Neural progenitor cell (in vitro differentiated cells): ENCODE results near the gene SH3BP2. TPM values are rescaled to one million over a fixed set of nuclear protein-coding genes. Genes with fewer than 3 reads are reported as not detected.

Experiments used
- DNase-seq: peaks from one replicate; pipeline ENCODE4 v3.0.0-alpha.2; 2016; ENCODE audit warnings: low spot score
- H2AFZ ChIP-seq: fragments of 200-600 bp; sonication (generic); replicated peaks from 2 replicates; pipeline ENCODE4 v1.6.1; 2016; ENCODE audit warnings: antibody characterized with exemption
- H3F3A ChIP-seq: fragments of 200-600 bp; sonication (generic); 2 replicates; pipeline ENCODE4 v1.6.1; 2016; ENCODE audit warnings: antibody characterized with exemption, low read depth
- H3K27ac ChIP-seq: fragments of 200-600 bp; sonication (generic); 2 replicates; pipeline ENCODE4 v1.5.1; 2016; ENCODE audit warnings: mild to moderate bottlenecking
- H3K27me3 ChIP-seq: fragments of 200-600 bp; sonication (generic); 2 replicates; pipeline ENCODE4 v1.6.1; 2016; ENCODE audit warnings: mild to moderate bottlenecking, moderate library complexity
- H3K36me3 ChIP-seq: fragments of 200-600 bp; sonication (generic); 2 replicates; pipeline ENCODE4 v1.5.1; 2016
- H3K4me1 ChIP-seq: fragments of 200-600 bp; sonication (generic); 2 replicates; pipeline ENCODE4 v1.6.1; 2016; ENCODE audit warnings: mixed run types
- H3K4me2 ChIP-seq: fragments of 200-600 bp; sonication (generic); 2 replicates; pipeline ENCODE4 v1.6.1; 2016
- H3K4me3 ChIP-seq: fragments of 200-600 bp; sonication (generic); 2 replicates; pipeline ENCODE4 v1.5.1; 2016
- H3K79me2 ChIP-seq: fragments of 200-600 bp; sonication (generic); 2 replicates; pipeline ENCODE4 v1.6.1; 2016; ENCODE audit warnings: low read depth
- H3K9ac ChIP-seq: fragments of 200-600 bp; sonication (generic); 2 replicates; pipeline ENCODE4 v1.6.1; 2016
- H3K9me3 ChIP-seq: fragments of 200-600 bp; sonication (generic); 2 replicates; pipeline ENCODE4 v1.5.1; 2016; ENCODE audit warnings: low read depth
- H4K20me1 ChIP-seq: fragments of 200-600 bp; sonication (generic); 2 replicates; pipeline ENCODE4 v1.6.1; 2016; ENCODE audit warnings: low read depth
- H3K27ac Mint-ChIP-seq: 3 replicates; pipeline ENCODE4 v1.8.0; 2021; ENCODE audit warnings: mixed read lengths
- H3K27me3 Mint-ChIP-seq: 2 replicates; pipeline ENCODE4 v1.8.0; 2022; ENCODE audit warnings: low read depth, mild to moderate bottlenecking, inconsistent platforms, moderate library complexity, mixed read lengths; ENCODE audit not compliant: insufficient read depth
- H3K36me3 Mint-ChIP-seq: 3 replicates; pipeline ENCODE4 v1.8.0; 2021; ENCODE audit warnings: mixed read lengths
- H3K4me1 Mint-ChIP-seq: 3 replicates; pipeline ENCODE4 v1.8.0; 2021; ENCODE audit warnings: mixed read lengths
- H3K4me3 Mint-ChIP-seq: 3 replicates; pipeline ENCODE4 v1.8.0; 2021; ENCODE audit warnings: mild to moderate bottlenecking, moderate library complexity, mixed read lengths
- H3K9me3 Mint-ChIP-seq: 3 replicates; pipeline ENCODE4 v1.8.0; 2020; ENCODE audit warnings: mixed read lengths
- CTCF ChIP-seq: fragments of 200-600 bp; sonication (generic); IDR thresholded peaks from 2 replicates; pipeline ENCODE4 v1.5.1; 2017; ENCODE audit warnings: antibody characterized with exemption, mild to moderate bottlenecking
- EZH2 ChIP-seq: fragments of 200-600 bp; sonication (generic); IDR thresholded peaks from 2 replicates; pipeline ENCODE4 v1.6.1; 2017; ENCODE audit warnings: antibody characterized with exemption, mild to moderate bottlenecking, moderate library complexity
- EZH2phosphoT487 ChIP-seq: fragments of 200-600 bp; sonication (generic); IDR thresholded peaks from 2 replicates; pipeline ENCODE4 v1.6.1; 2017; ENCODE audit warnings: antibody characterized with exemption
- total RNA-seq: library from RNA; depleted of rRNA; stranded (reverse); fragments of >200 nt; gene quantifications from 2 replicates; pipeline ENCODE4 v1.2.3, GENCODE V29; 2015; ENCODE audit warnings: low replicate concordance

Gene SH3BP2
- total RNA-seq, 1 donor from 2014 or later, result 11.8 TPM

GRCh38 chr4:2811830-2812611 lies 19.1 kb downstream of the SH3BP2 start:
- peaks cover 6% of the 10 kb centered on the region for H3K27me3 ChIP-seq
- H3F3A ChIP-seq, result peaks cover 8% of the 10 kb centered on the region
- H3K36me3 ChIP-seq, result no peaks in the 10 kb centered on the region
- DNase-seq, result peak; percentile 43
- H2AFZ ChIP-seq, result no peak overlapping the region
- no peak overlapping the region for H3K4me3 ChIP-seq
- H3K4me1 ChIP-seq, result peaks cover 22% of the 10 kb centered on the region
- peaks cover 16% of the 10 kb centered on the region for H3K27me3 Mint-ChIP-seq
- peak overlapping the region; percentile 10 for H3K4me2 ChIP-seq
- no peaks in the 10 kb centered on the region for H3K79me2 ChIP-seq
- H3K27ac ChIP-seq, result no peak overlapping the region
- peaks cover 11% of the 10 kb centered on the region for H3K9me3 Mint-ChIP-seq
- H3K9ac ChIP-seq, result no peak overlapping the region
- peaks cover 46% of the 10 kb centered on the region for H3K4me1 Mint-ChIP-seq
- TF ChIP-seq CTCF (no peak), EZH2 (no peak), EZH2phosphoT487 (no peak)
- peak overlapping the region; percentile 33 for H3K4me3 Mint-ChIP-seq
- H4K20me1 ChIP-seq, result no peaks in the 10 kb centered on the region
- H3K36me3 Mint-ChIP-seq, result no peaks in the 10 kb centered on the region
- H3K9me3 ChIP-seq, result peaks cover 3% of the 10 kb centered on the region
- peak overlapping the region; percentile 94 for H3K27ac Mint-ChIP-seq

GRCh38 chr4:2812612-2813354 lies 19.9 kb downstream of the SH3BP2 start:
- Mint-ChIP-seq H3K27me3 (peaks cover 16% of the 10 kb centered on the region), H3K4me1 (peaks cover 46% of the 10 kb centered on the region), H3K9me3 (peaks cover 13% of the 10 kb centered on the region), H3K27ac (peak overlapping the region; percentile 53), H3K36me3 (no peaks in the 10 kb centered on the region), H3K4me3 (no peak overlapping the region)
- no peaks in the 10 kb centered on the region for H3K79me2 ChIP-seq
- no peak overlapping the region for H2AFZ ChIP-seq
- H3K4me3 ChIP-seq, result no peak overlapping the region
- H3K27ac ChIP-seq, result no peak overlapping the region
- H3K4me2 ChIP-seq, result no peak overlapping the region
- no peak overlapping the region for H3K9ac ChIP-seq
- H3K36me3 ChIP-seq, result no peaks in the 10 kb centered on the region
- peaks cover 21% of the 10 kb centered on the region for H3K4me1 ChIP-seq
- H4K20me1 ChIP-seq, result no peaks in the 10 kb centered on the region
- TF ChIP-seq EZH2phosphoT487 (no peak), CTCF (no peak), EZH2 (no peak)
- peaks cover 3% of the 10 kb centered on the region for H3K9me3 ChIP-seq
- no peak for DNase-seq
- H3K27me3 ChIP-seq, result peaks cover 14% of the 10 kb centered on the region
- peaks cover 12% of the 10 kb centered on the region for H3F3A ChIP-seq

GRCh38 chr4:2813446-2814405 lies 20.8 kb downstream of the SH3BP2 start:
- no peak for TF ChIP-seq EZH2
- no peak for TF ChIP-seq EZH2phosphoT487
- TF ChIP-seq CTCF, result no peak

More at GRCh38 chr4:2813446-2814405, 20.8 kb downstream of the SH3BP2 start:
- no peak for DNase-seq
- Mint-ChIP-seq H3K4me3 (no peak overlapping the region), H3K4me1 (peaks cover 43% of the 10 kb centered on the region), H3K36me3 (no peaks in the 10 kb centered on the region), H3K27ac (no peak overlapping the region), H3K27me3 (peaks cover 13% of the 10 kb centered on the region), H3K9me3 (peaks cover 13% of the 10 kb centered on the region)
- H3K9me3 ChIP-seq, result peaks cover 3% of the 10 kb centered on the region
- H4K20me1 ChIP-seq, result no peaks in the 10 kb centered on the region
- H3K79me2 ChIP-seq, result peaks cover 4% of the 10 kb centered on the region
- H3K4me2 ChIP-seq, result no peak overlapping the region
- no peak overlapping the region for H3K27ac ChIP-seq
- no peaks in the 10 kb centered on the region for H3K36me3 ChIP-seq
- H3K27me3 ChIP-seq, result peaks cover 14% of the 10 kb centered on the region
- H3K9ac ChIP-seq, result no peak overlapping the region
- peaks cover 21% of the 10 kb centered on the region for H3K4me1 ChIP-seq
- no peak overlapping the region for H3K4me3 ChIP-seq
- H3F3A ChIP-seq, result peaks cover 12% of the 10 kb centered on the region
- no peak overlapping the region for H2AFZ ChIP-seq
